H9 (cell line): ENCODE data around the gene CCDC63. TPM values are rescaled to one million over a fixed set of nuclear protein-coding genes. Genes with fewer than 3 reads are reported as not detected.

Source experiments
- DNase-seq: peaks from one replicate; pipeline ENCODE4 v3.0.0-alpha.2; 2017
- H2AFZ ChIP-seq: one replicate; pipeline ENCODE4 v1.6.1; 2013; ENCODE audit warnings: mild to moderate bottlenecking, low read length, control low read depth, moderate library complexity
- H2AK5ac ChIP-seq: 2 replicates; pipeline ENCODE4 v1.6.1; 2013; ENCODE audit warnings: low read length, control low read depth, mixed read lengths; ENCODE audit not compliant: insufficient read length
- H2BK120ac ChIP-seq: one replicate; pipeline ENCODE4 v1.6.1; 2013; ENCODE audit warnings: low read depth, mild to moderate bottlenecking, low read length, control low read depth, inconsistent platforms; ENCODE audit not compliant: poor library complexity, severe bottlenecking
- H2BK12ac ChIP-seq: 2 replicates; pipeline ENCODE4 v1.6.1; 2013; ENCODE audit warnings: low read length, control low read depth, mixed read lengths, low read depth; ENCODE audit not compliant: insufficient read length
- H2BK15ac ChIP-seq: 2 replicates; pipeline ENCODE4 v1.6.1; 2013; ENCODE audit warnings: low read depth, low read length, control low read depth
- H2BK20ac ChIP-seq: one replicate; pipeline ENCODE4 v1.6.1; 2013; ENCODE audit warnings: low read depth, mild to moderate bottlenecking, low read length, control low read depth, inconsistent platforms; ENCODE audit not compliant: poor library complexity, severe bottlenecking
- H2BK5ac ChIP-seq: 2 replicates; pipeline ENCODE4 v1.6.1; 2013; ENCODE audit warnings: low read length, control low read depth, mixed read lengths; ENCODE audit not compliant: insufficient read length
- H3K14ac ChIP-seq: 2 replicates; pipeline ENCODE4 v1.6.1; 2013; ENCODE audit warnings: low read length, control low read depth; ENCODE audit not compliant: insufficient read depth
- H3K18ac ChIP-seq: 2 replicates; pipeline ENCODE4 v1.6.1; 2013; ENCODE audit warnings: low read depth, mild to moderate bottlenecking, mixed read lengths, low read length, control low read depth; ENCODE audit not compliant: insufficient read length
- H3K23ac ChIP-seq: 2 replicates; pipeline ENCODE4 v1.6.1; 2013; ENCODE audit warnings: low read length, control low read depth, mixed read lengths, low read depth; ENCODE audit not compliant: insufficient read length
- H3K23me2 ChIP-seq: 2 replicates; pipeline ENCODE4 v1.6.1; 2013; ENCODE audit warnings: low read depth, mild to moderate bottlenecking, mixed read lengths, low read length, control low read depth; ENCODE audit not compliant: insufficient read length, poor library complexity, severe bottlenecking
- H3K27ac ChIP-seq: 2 replicates; pipeline ENCODE4 v1.5.1; 2013; ENCODE audit warnings: low read length, control low read depth, mixed read lengths, low read depth; ENCODE audit not compliant: insufficient read length
- H3K27me3 ChIP-seq: 2 replicates; pipeline ENCODE4 v1.6.1; 2013; ENCODE audit warnings: low read length, control low read depth, inconsistent platforms; ENCODE audit not compliant: insufficient read depth
- H3K4ac ChIP-seq: 2 replicates; pipeline ENCODE4 v1.6.1; 2013; ENCODE audit warnings: low read depth, mild to moderate bottlenecking, control low read depth, inconsistent platforms, low read length, moderate library complexity
- H3K4me1 ChIP-seq: 2 replicates; pipeline ENCODE4 v1.6.1; 2013; ENCODE audit warnings: low read length, control low read depth, inconsistent platforms; ENCODE audit not compliant: insufficient read depth
- H3K4me2 ChIP-seq: 2 replicates; pipeline ENCODE4 v1.6.1; 2013; ENCODE audit warnings: low read length, control low read depth, mixed read lengths; ENCODE audit not compliant: insufficient read length, insufficient read depth
- H3K56ac ChIP-seq: 2 replicates; pipeline ENCODE4 v1.6.1; 2013; ENCODE audit warnings: low read depth, mild to moderate bottlenecking, mixed read lengths, low read length, control low read depth; ENCODE audit not compliant: insufficient read length
- H3K79me1 ChIP-seq: 2 replicates; pipeline ENCODE4 v1.6.1; 2013; ENCODE audit warnings: low read depth, mild to moderate bottlenecking, moderate library complexity, low read length, control low read depth, inconsistent platforms; ENCODE audit not compliant: insufficient read depth, poor library complexity, severe bottlenecking
- H3K79me2 ChIP-seq: 2 replicates; pipeline ENCODE4 v1.6.1; 2013; ENCODE audit warnings: low read length, control low read depth, inconsistent platforms; ENCODE audit not compliant: insufficient read depth
- H3K9ac ChIP-seq: 2 replicates; pipeline ENCODE4 v1.6.1; 2013; ENCODE audit warnings: low read length, control low read depth, mixed read lengths; ENCODE audit not compliant: insufficient read length; ENCODE audit errors: extremely low read depth
- H3K9me3 ChIP-seq: one replicate; pipeline ENCODE4 v1.6.1; 2013; ENCODE audit warnings: low read depth, low read length, inconsistent platforms; ENCODE audit not compliant: control insufficient read depth
- H3T11ph ChIP-seq: one replicate; pipeline ENCODE4 v1.6.1; 2013; ENCODE audit warnings: mild to moderate bottlenecking, low read length, control low read depth, inconsistent platforms
- H4K20me1 ChIP-seq: one replicate; pipeline ENCODE4 v1.6.1; 2013; ENCODE audit not compliant: control insufficient read depth, insufficient read length, insufficient read depth
- H4K5ac ChIP-seq: 2 replicates; pipeline ENCODE4 v1.6.1; 2013; ENCODE audit warnings: low read depth, mild to moderate bottlenecking, mixed read lengths, low read length, control low read depth; ENCODE audit not compliant: insufficient read length
- H4K8ac ChIP-seq: replicated peaks from 2 replicates; pipeline ENCODE4 v1.6.1; 2013; ENCODE audit warnings: low read length, control low read depth, mixed read lengths, low read depth; ENCODE audit not compliant: insufficient read length
- H4K91ac ChIP-seq: 2 replicates; pipeline ENCODE4 v1.6.1; 2013; ENCODE audit warnings: low read depth, mild to moderate bottlenecking, moderate library complexity, mixed read lengths, low read length, control low read depth; ENCODE audit not compliant: insufficient read length
- H3K27ac Mint-ChIP-seq, 3 experiments: 2 replicates in 2 of 3; 3 replicates in 1 of 3; pipeline ENCODE4 v1.8.0; 2020 to 2021; ENCODE audit warnings: mixed read lengths in 3 of 3, mild to moderate bottlenecking in 1 of 3, moderate library complexity in 1 of 3
- H3K27me3 Mint-ChIP-seq: 2 replicates; pipeline ENCODE4 v1.8.0; 2021; ENCODE audit warnings: low read depth, mild to moderate bottlenecking, moderate library complexity, mixed read lengths
- H3K36me3 Mint-ChIP-seq, 3 experiments: 2 replicates in 2 of 3; 3 replicates in 1 of 3; pipeline ENCODE4 v1.8.0; 2020 to 2021; ENCODE audit warnings: low read depth in 3 of 3, mixed read lengths in 3 of 3; ENCODE audit not compliant: insufficient read depth in 1 of 3
- H3K4me1 Mint-ChIP-seq, 2 experiments: 2 replicates each; pipeline ENCODE4 v1.8.0; 2020; ENCODE audit warnings: mixed read lengths in 2 of 2
- H3K4me3 Mint-ChIP-seq, 2 experiments: 2 replicates in 1 of 2; 3 replicates in 1 of 2; pipeline ENCODE4 v1.8.0; 2020 to 2021; ENCODE audit warnings: mild to moderate bottlenecking in 2 of 2, mixed read lengths in 2 of 2, moderate library complexity in 1 of 2
- H3K9me3 Mint-ChIP-seq, 2 experiments: 2 replicates in 1 of 2; 3 replicates in 1 of 2; pipeline ENCODE4 v1.8.0; 2020; ENCODE audit warnings: mild to moderate bottlenecking in 2 of 2, mixed read lengths in 2 of 2, moderate library complexity in 1 of 2
- WGBS: extraction: QIAGEN DNeasy Blood & Tissue Kit; methylation state at CpG from one replicate; pipeline ENCODE4 v1.1.7; 2013; ENCODE audit warnings: missing lambda C conversion rate, low lambda C conversion rate, mixed read lengths; ENCODE audit not compliant: insufficient read length; ENCODE audit errors: extremely low coverage; 5-methylcytosine and 5-hydroxymethylcytosine counted together
- total RNA-seq: library from RNA; stranded (reverse); gene quantifications from 2 replicates; pipeline ENCODE4 v1.2.1, GENCODE V29; 2021
- TF ChIP-seq, protein P1 (sequence below): fragments of 200-600 bp; sonication (generic); conservative IDR thresholded peaks from 3 replicates; pipeline ENCODE4 v1.8.0; 2021; ENCODE audit warnings: antibody characterized with exemption, mild to moderate bottlenecking

CCDC63 gene
- total RNA-seq, 1 experiment from 2014 or later = 0.77 TPM

DNA sequence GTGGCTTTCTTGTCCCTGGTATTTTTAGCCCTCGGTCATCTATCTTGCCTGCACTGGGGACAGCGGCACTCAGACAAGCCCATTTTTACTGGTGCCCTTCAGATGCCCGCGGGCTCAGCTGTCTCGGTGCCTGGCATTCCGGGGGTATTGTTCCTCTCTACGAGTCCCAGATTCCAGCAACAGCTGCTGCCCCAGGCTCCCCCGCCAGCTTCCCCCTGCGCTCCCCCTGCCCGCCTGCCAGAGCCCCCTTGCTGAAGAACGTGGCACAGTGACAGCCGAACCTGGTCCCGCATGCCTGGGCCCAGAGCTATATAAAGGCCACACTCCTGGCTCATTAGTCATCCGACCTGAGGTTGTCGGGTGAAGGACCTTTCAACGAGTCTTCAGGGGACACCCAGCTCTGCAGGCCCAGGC lies 84.5 kb downstream of the CCDC63 start:
- Histone ChIP-seq H4K91ac (no peak overlapping the region), H2AFZ (no peak overlapping the region), H2BK5ac (no peak overlapping the region), H2BK12ac (no peak overlapping the region), H3K79me1 (no peaks in the 10 kb centered on the region), H2BK15ac (no peak overlapping the region), H3K18ac (no peak overlapping the region), H3K4me2 (no peak overlapping the region), H3K23me2 (no peaks in the 10 kb centered on the region), H2AK5ac (no peak overlapping the region), H4K20me1 (no peaks in the 10 kb centered on the region), H2BK120ac (no peak overlapping the region), H4K5ac (no peak overlapping the region), H3T11ph (no peak overlapping the region), H3K79me2 (no peaks in the 10 kb centered on the region), H3K27me3 (no peaks in the 10 kb centered on the region), H3K4me1 (peaks cover 3% of the 10 kb centered on the region; the same call in 1 of the 2 replicates), H2BK20ac (no peak overlapping the region), H3K9me3 (no peaks in the 10 kb centered on the region), H3K9ac (no peak overlapping the region), H4K8ac (no peak overlapping the region), H3K4ac (no peak overlapping the region), H3K14ac (no peak overlapping the region; the same call in 1 of the 2 replicates), H3K27ac (no peak overlapping the region), H3K23ac (no peak overlapping the region), H3K56ac (no peak overlapping the region)
- WGBS = no CpG with 5 or more reads among the region's 16 CpGs
- peaks cover 44 to 45% of the 10 kb centered on the region in 2 experiments for H3K4me1 Mint-ChIP-seq
- H3K4me3 Mint-ChIP-seq = no peak overlapping the region
- peaks cover 2% of the 10 kb centered on the region; the same call in 1 of the 2 replicates for H3K27me3 Mint-ChIP-seq
- 0 out of 5 replicates have a peak, but pooled peaks cover 0 to 4% of the 10 kb centered on the region in 2 experiments for H3K9me3 Mint-ChIP-seq
- peak; percentile 69 for DNase-seq
- H3K36me3 Mint-ChIP-seq = no peaks in the 10 kb centered on the region; a peak in 1 of 7 replicates
- peak overlapping the region in 1 of 3 experiments; percentile 53; a peak in 1 of 7 replicates for H3K27ac Mint-ChIP-seq
- TF ChIP-seq, protein P1, sequence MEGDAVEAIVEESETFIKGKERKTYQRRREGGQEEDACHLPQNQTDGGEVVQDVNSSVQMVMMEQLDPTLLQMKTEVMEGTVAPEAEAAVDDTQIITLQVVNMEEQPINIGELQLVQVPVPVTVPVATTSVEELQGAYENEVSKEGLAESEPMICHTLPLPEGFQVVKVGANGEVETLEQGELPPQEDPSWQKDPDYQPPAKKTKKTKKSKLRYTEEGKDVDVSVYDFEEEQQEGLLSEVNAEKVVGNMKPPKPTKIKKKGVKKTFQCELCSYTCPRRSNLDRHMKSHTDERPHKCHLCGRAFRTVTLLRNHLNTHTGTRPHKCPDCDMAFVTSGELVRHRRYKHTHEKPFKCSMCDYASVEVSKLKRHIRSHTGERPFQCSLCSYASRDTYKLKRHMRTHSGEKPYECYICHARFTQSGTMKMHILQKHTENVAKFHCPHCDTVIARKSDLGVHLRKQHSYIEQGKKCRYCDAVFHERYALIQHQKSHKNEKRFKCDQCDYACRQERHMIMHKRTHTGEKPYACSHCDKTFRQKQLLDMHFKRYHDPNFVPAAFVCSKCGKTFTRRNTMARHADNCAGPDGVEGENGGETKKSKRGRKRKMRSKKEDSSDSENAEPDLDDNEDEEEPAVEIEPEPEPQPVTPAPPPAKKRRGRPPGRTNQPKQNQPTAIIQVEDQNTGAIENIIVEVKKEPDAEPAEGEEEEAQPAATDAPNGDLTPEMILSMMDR = no peak
